Measurements from ENCODE around the gene MRS2.

DNA sequence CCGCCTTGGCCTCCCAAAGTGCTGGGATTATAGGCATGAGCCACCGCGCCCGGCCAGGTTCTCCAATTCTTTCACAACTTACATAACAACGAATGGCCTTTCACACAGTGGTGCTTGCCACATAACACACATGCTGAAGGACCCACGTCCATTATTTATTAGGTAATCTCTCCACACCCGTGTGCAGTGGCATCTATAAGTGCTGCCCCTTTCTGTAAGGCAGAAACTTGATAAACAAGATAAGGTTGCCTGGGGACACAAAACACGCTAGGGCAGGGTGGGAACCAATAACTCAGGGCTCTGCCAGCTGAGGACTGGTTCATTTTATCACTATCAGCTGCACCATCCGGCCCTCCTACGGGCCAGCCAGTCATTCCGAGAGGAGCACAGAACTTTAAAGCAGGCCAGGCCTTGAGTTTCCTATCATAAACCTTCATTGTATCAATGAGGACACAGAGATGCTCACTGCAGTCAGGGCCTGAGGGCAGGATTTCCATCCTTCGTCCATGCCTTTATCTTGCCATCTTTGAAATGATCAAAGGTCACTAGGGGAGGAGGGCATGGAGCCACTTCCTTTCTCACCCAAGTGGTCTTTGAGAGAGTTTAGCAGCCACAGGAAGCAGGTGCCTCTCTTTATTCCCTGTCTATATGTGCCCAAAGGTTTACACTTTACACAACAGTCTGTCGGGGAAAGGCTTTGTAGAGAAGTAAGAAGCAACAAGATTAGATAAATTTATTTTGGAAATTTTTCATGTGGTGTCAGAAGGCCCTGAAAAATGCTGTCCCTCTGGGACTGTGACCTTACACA is 49.0 kb downstream of the MRS2 start:
- TF ChIP-seq CTCF (IDR thresholded peaks at IDR 0.05), result no peak
- no peak for TF ChIP-seq POLR2A (IDR thresholded peaks at IDR 0.05)

Data from Peyer's patch (tissue), 4 donors.